GM12878 (cell line): ENCODE data around the gene COL6A3.

Experiments
- BHLHE40 ChIP-seq, 2 experiments: fragments of 450-650 bp in 1 of 2; IDR thresholded peaks; 2 replicates each; pipeline ENCODE4 v1.6.1; 2011 to 2017; ENCODE audit warnings: low read depth in 2 of 2, borderline replicate concordance in 1 of 2, improper control_type of control experiment in 1 of 2, low read length in 1 of 2, mild to moderate bottlenecking in 1 of 2
- HCFC1 ChIP-seq: fragments of 150-350 bp; IDR thresholded peaks from 2 replicates; pipeline ENCODE4 v1.6.1; 2014; ENCODE audit warnings: low read length
- MTA2 ChIP-seq: fragments of 450-650 bp; IDR thresholded peaks from 2 replicates; pipeline ENCODE4 v1.6.1; 2016; ENCODE audit warnings: low read depth, mild to moderate bottlenecking, moderate library complexity
- TAF1 ChIP-seq: IDR thresholded peaks from 2 replicates; pipeline ENCODE4 v1.6.1; 2011; ENCODE audit warnings: mild to moderate bottlenecking, low read depth, low read length, borderline replicate concordance
- TF ChIP-seq, protein P1 (sequence below): IDR thresholded peaks from 2 replicates; pipeline ENCODE4 v1.6.1; 2012; ENCODE audit warnings: improper control_type of control experiment, low read depth, low read length; ENCODE audit not compliant: insufficient replicate concordance
- TF ChIP-seq, protein P2 (sequence below), 3 experiments: IDR thresholded peaks in 2 of 3; conservative IDR thresholded peaks in 1 of 3; 2 replicates each; pipeline ENCODE4 v1.5.1; 2011; ENCODE audit warnings: low read depth in 3 of 3, low read length in 3 of 3, mild to moderate bottlenecking in 3 of 3, control low read depth in 2 of 3, moderate library complexity in 2 of 3, inconsistent platforms in 1 of 3, mixed read lengths in 1 of 3; ENCODE audit not compliant: control insufficient read depth in 2 of 3, insufficient read depth in 1 of 3; ENCODE audit errors: extremely low read depth in 1 of 3

DNA sequence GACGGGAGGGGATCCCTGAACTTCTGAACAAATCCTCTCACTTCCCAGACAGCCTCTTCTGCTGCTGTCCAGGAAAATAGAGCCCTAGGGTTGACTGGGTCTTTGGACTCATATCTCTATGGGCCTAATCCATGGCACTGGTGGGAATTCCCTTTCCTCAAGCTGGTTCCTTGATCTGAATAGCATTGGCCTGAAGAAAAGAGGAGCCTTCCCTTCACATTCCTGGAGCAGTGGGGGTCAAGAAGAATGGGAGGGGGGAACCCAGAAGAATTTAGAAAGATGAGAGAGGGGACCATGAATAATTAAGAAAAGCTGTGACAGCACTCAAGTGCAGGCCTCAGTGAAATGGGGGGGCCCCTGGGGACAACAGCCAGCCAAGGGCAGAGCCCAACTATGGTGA, 80.2 kb downstream of the COL6A3 start:
- TF ChIP-seq, protein P1, sequence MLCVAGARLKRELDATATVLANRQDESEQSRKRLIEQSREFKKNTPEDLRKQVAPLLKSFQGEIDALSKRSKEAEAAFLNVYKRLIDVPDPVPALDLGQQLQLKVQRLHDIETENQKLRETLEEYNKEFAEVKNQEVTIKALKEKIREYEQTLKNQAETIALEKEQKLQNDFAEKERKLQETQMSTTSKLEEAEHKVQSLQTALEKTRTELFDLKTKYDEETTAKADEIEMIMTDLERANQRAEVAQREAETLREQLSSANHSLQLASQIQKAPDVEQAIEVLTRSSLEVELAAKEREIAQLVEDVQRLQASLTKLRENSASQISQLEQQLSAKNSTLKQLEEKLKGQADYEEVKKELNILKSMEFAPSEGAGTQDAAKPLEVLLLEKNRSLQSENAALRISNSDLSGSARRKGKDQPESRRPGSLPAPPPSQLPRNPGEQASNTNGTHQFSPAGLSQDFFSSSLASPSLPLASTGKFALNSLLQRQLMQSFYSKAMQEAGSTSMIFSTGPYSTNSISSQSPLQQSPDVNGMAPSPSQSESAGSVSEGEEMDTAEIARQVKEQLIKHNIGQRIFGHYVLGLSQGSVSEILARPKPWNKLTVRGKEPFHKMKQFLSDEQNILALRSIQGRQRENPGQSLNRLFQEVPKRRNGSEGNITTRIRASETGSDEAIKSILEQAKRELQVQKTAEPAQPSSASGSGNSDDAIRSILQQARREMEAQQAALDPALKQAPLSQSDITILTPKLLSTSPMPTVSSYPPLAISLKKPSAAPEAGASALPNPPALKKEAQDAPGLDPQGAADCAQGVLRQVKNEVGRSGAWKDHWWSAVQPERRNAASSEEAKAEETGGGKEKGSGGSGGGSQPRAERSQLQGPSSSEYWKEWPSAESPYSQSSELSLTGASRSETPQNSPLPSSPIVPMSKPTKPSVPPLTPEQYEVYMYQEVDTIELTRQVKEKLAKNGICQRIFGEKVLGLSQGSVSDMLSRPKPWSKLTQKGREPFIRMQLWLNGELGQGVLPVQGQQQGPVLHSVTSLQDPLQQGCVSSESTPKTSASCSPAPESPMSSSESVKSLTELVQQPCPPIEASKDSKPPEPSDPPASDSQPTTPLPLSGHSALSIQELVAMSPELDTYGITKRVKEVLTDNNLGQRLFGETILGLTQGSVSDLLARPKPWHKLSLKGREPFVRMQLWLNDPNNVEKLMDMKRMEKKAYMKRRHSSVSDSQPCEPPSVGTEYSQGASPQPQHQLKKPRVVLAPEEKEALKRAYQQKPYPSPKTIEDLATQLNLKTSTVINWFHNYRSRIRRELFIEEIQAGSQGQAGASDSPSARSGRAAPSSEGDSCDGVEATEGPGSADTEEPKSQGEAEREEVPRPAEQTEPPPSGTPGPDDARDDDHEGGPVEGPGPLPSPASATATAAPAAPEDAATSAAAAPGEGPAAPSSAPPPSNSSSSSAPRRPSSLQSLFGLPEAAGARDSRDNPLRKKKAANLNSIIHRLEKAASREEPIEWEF, result no peak
- TF ChIP-seq, protein P2, sequence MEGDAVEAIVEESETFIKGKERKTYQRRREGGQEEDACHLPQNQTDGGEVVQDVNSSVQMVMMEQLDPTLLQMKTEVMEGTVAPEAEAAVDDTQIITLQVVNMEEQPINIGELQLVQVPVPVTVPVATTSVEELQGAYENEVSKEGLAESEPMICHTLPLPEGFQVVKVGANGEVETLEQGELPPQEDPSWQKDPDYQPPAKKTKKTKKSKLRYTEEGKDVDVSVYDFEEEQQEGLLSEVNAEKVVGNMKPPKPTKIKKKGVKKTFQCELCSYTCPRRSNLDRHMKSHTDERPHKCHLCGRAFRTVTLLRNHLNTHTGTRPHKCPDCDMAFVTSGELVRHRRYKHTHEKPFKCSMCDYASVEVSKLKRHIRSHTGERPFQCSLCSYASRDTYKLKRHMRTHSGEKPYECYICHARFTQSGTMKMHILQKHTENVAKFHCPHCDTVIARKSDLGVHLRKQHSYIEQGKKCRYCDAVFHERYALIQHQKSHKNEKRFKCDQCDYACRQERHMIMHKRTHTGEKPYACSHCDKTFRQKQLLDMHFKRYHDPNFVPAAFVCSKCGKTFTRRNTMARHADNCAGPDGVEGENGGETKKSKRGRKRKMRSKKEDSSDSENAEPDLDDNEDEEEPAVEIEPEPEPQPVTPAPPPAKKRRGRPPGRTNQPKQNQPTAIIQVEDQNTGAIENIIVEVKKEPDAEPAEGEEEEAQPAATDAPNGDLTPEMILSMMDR (IDR thresholded peaks at IDR 0.05 in 2 of 3, conservative IDR thresholded peaks at IDR 0.05 in 1 of 3; ENCODE audit: control insufficient read depth in 2 of 3, extremely low read depth in 1 of 3, insufficient read depth in 1 of 3, low read depth in 3 of 3, low read length in 3 of 3), result no peak
- no peak for TF ChIP-seq MTA2
- no peak for TF ChIP-seq HCFC1
- TF ChIP-seq TAF1, result no peak
- TF ChIP-seq BHLHE40 (IDR thresholded peaks at IDR 0.05; ENCODE audit: borderline replicate concordance in 1 of 2, low read depth in 2 of 2, low read length in 1 of 2), result no peak
